CD4-positive, alpha-beta T cell treated with Interleukin-15 for 1 hour (primary cell): ENCODE measurements around the gene LRCOL1.

Experiments
- DNase-seq: peaks from one replicate; pipeline ENCODE4 v3.0.0-alpha.2; 2020

LRCOL1 gene

DNA sequence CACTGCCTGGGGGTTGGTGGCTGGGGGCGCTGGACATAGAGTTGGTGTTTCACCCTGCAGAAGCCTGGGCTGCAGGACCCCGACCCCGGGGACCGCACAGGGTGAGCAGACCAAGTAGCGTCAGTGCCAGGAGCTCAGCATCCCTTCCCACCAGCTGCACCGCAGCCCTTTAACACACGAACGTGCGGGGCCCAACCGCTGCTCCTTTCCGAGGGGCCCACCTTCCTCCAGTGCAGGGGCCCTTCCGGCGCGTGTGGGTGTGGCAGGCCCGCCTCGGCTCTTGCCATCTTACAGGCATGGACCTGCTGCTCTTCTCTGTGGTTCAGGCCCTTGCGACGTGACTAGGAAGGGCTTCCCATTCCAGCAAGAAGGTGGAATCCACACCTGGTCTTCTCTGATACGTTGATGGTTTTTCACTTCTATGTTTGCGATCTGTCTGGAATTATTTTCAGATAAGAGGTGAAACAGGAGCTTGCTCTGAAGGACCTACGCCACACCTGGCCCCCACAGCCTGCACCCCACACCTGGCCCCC, 47.8 kb downstream of the LRCOL1 start:
- DNase-seq, result no peak

DNA sequence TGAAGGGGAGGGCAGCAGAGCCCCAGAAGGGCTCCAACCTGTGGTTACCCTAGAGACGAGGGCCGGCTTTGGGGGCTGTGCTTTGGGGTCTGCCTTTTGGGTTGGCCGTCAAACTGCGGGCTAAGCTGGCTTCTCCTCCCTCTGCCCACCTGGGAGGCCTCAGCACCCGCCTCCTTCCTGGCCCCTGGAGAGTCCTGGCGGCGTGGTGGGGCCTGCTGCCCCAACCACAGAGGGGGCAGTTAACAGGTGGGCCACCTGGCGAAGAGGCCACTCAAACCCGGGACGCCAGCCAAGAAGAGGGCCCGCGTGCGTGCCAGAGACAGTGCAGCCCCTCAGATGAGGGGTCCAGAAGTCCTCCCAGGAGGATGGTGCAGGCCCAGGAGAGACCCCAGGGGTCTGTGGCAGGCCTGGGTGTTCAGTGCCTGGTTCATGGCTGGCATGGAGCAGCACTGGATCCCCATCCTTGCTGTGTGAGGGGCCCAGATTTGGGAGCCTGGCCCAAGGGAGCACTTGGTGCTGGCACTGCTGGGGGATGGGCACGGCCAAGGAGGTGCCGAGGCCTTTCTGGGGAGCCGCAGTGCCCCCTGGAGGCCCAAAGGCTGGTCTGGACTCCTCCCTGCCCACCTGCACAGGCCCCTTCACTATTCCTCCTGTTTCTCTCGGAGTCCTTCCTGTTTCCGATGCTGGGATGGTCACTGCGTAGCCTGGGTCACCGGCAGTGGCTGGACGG, 48.8 kb downstream of the LRCOL1 start:
- DNase-seq, result no peak

DNA sequence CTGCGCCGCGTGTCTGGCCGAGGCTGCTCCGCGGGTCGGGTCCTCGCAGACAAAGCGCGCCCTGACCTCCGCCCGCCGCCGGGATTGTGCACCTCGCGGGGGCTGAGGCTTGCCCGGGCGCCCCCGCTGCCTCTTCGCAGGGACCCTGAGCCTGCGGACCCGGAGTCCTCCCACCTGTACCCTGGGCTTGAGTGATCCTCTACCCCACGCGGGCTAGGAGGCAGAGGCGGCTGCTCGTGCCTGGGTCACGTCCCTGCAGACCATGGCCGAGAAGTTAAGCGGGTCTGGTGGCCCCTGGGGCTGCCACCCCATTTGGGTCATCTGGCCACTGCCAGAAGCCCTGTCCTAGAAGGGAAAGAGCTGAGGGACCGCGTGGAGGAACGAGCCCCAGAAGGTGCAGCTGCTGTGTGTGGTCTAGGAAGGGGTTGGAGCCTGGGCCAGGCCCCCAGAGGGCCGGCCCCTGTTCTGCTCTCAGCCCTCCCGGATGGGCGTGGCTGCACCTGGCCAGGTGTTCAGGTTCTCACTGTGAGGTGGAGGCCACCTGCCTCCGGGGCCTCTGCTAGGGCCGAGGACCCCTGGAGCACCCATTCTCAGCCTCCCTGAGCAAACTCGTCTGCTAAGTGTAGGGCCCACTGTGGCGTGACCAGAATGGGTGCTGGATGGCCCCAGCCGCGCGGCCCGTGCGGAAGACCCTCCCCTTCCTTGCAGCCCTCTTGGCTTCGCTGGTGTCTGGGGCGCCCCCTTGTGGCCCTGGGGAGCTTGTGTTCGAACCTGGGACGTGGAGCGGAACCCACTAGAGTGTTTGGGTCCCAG, 49.6 kb downstream of the LRCOL1 start:
- DNase-seq, result peak; percentile 70

DNA sequence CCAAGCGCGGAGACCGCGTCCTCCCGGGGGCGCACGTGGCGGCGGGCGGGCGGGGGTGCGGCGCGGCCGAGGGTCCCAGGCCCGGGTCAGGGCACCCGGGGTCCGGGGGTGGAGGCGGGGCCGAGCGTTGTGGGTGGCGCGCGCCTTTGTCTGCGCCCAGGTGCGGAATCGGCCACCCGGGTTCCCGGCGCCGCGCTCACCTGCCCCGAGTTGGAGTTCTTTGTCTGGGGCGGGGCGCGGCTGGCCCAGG, 50.1 kb downstream of the LRCOL1 start:
- no peak for DNase-seq

DNA sequence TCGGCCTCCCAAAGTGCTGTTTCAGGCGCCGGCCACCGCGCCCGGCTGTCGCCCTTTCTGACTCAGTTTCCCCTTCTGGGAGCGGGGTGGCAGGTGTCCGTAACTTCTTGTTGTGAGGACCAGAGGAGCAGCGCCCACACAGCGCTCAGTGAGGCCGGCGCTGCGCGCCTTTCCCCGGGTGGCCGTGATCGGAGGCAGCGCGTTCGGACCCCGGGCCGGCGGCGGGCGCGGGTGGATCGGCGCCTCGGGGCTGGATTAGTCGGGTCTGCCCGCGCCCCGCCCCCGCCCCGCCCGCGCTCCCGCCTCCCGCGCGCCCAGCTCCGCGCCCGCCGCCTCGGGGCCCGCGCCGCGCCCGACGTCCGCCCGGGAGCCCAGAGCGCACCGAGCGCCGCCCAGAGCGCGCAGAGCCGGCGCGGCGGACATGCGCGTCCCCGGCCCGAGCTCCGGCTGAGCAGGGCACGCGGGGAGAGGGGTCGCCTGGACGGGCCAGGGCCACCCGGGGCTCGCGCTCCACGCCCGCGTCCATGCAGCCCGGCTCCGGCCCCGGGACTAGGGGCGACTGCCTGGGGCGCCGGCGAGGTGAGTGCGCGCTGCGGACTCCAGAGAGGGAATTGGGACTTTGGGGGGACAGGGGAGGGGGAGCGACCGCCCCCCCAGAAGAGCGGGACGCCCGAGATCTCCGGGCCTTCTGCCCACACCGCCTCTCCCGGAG, 50.6 kb downstream of the LRCOL1 start:
- peak; percentile 30 for DNase-seq

DNA sequence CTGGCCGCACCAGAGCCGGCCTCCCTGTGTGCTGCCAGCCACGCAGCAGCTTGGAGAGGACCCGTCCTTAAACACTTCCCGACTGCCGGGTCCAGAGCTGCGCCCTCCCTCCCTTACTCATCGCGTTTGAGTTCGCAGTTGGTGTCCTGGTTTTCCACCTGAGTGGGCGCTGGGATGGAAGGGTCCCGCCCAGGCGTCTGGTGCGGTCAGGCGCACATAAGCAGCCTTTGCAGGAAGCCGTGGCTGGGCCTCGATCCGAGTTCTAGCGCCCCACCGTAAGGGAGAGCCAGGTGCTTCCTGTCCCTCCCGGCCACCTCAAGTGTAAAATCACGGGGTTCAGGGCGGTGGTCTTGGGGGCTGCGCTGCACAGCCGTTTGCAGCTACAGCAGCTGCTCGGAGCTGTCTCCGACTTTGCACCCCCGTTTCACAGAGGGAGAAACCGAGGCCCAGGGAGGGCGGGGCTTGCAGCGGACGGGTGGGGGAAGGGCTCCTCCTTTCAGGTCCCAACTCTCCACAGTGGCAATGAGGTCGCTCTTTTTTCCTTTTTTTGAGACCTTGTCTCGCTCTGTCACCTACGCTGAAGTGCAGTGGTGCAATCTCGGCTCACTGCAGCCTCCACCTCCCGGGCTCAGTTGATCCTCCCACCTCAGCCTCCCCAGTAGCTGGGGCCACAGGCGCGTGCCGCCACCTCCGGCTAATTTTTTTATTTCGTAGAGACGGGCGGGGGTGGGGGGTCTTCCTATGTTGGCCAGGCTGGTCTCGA, 51.3 kb downstream of the LRCOL1 start:
- DNase-seq, result peak; percentile 53

DNA sequence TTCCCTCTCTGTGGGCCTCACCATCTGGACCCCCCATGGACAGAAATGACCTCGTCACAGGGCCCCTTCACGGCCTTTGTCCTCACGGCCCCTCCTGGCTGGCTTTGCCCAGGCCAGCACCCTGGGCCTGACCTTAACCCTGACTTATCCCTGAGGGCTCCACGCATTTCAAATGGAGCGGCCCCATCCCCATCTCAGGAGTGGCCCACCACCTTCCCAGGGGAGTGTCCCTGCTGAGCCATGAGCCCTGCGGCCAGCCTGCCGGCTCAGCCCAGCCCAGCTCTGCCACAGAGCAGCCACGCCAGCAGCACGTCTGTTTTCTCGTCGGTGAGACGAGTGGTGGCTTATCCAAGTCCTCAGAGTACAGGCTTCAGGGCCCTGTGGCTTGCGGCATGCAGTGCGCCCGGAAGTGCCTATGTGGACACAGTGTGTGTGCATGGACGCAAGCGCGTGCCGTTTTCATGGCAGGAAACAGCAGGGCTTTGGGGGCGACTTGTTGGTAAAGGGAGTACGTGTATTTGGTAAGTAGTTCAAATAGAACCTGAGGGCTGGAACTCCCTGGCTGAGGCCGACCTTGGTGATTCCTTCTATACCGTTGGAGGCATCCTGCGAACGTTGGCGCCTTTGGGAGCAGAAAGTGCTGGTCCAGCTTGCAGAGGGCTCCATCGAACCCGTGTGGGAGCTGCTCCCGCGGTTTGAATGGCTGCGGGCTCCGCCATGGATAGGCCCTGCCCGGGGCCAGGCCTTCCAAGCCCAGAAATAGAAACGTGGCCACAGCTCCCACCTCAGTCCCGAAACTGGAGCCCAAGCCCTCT, 52.1 kb downstream of the LRCOL1 start:
- no peak for DNase-seq

DNA sequence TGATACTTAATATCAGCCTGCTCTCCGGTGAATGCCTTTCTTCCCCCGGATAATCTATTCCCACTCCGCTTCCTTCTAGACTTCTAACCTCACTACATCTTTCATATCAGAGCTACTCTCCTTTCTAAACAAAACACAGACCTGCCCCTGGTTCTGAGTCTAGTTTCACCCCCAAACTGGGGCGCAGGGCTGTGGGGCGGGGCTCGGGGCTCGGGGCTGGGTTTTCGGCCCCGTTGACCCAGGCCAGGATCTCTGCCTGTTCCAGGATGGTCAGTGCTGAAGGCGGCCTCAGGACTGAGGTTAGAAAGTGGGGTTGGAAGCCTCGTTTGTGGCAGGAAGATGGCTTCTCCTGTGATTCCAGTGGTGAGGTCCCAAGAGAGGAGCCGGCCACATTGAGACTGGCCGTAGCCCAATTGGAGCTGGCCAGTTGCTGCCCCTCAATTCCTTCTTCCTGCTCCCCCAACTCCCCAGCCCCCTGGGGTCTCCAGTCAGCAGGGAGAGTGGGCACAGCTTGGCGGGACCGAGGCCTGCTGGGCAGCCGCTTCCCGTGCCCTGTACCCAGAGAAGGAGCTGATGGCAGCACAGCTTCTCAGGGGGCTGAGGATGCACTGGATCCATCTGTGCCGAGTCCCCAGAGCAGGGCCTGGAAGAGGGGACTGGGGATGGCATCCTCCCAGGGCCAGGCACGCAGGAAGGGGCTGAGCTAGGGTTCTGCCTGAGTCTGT, 52.9 kb downstream of the LRCOL1 start:
- DNase-seq, result no peak

DNA sequence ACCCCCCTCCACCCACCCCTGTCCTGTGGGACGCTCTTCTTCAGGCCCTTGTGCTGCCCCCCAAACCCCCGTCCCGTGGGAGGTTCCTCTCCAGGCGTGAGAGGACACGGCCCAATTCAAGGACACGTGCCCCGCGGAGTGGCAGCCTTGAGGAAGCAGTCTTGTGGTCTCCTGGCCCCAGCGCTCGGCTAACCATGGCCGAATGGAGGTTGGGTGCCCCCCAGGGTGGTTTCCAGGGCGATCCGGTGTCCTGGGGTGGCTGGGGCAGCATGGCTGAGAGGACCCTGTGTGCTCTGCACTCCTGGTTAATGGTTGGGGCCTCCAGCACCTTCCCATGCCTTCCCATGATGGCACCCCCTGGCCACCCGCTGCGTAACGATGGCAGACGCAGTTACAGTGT, 53.6 kb downstream of the LRCOL1 start:
- DNase-seq, result no peak

DNA sequence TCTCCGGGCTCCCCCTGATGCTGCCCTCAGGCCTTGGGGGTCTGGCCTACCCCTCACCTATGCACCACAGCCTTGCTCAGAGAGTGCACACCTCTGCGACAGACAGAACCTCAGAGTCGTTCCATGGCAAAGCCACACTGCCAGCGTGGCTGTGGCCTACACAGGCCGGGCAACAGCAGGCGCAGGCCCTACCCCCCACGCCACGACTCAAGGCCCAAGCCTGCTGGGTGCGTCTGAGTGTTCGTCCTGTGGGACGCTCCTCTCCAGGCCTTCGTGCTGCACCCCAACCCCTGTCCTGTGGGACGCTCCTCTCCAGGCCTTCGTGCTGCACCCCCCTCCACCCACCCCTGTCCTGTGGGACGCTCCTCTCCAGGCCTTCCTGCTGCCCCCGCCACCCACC, 54.2 kb downstream of the LRCOL1 start:
- DNase-seq, result no peak

DNA sequence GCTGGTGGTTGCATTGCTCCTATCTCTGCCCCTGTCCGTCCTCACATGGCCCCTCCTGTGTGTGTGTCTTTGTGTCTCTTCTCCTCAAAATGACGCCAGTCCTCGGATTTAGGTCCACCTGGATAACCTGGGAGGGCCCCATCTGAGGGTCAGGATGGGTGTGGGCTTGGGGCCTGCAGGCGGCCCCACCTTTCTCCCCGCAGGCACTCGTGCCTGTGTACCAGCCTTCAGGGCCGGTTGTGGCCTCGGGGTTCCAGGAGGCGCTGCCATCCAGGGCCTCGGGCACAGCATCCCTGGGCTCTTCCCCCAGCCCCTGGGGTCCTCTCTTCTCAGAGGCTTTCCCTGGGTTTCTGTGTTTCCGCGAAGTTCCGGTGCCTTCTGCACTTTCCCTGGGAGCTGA, 54.7 kb downstream of the LRCOL1 start:
- DNase-seq, result no peak

DNA sequence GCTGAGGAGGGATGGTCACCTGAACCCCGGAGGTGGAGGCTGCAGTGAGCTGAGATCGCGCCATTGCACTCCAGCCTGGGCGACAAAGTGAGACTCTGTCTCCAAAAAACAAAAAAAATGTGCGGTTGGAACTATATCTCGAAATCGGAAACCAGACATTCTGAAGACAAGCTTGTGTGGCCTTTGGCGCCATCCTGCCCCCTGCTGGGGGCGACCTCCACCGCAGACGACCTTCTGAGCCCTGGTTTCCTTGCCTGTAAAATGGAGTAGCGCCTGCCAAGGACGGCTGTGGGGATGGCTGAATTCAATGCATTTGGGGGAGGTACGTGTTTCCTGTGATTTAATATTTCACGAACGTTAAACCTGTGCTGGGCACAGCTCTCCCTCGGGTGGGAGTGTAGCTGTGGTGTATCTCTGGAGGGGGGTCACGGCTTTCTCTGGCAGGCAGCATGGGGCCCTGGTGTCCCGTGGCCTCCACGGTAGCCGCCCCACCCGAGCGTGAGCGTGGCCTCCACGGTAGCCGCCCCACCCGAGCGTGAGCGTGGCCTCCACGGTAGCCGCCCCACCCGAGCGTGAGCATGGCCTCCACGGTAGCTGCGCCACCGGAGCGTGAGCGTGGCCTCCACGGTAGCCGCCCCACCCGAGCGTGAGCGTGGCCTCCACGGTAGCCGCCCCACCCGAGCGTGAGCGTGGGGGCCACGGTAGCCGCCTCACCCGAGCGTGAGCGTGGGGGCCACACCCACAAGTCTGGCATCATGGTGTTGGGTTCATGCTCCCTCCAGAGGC, 55.3 kb downstream of the LRCOL1 start:
- DNase-seq, result no peak
